ENCODE measurements around the gene TMEM204.
"Not testable (repeated sequence)": the region's sequence is repeated elsewhere in the genome, so short reads cannot be mapped to it uniquely, and the experiment has no call there.

The TMEM204 gene

GRCh38 chr16:1579214-1579613 lies 45.7 kb downstream of the TMEM204 start:
- intact Hi-C loops (cut with DNase I) = no loop called here
- DNase-seq = no peak

GRCh38 chr16:1580256-1580655 lies 46.8 kb downstream of the TMEM204 start:
- intact Hi-C loops (cut with DNase I) = no loop called here
- DNase-seq = no peak

GRCh38 chr16:1580956-1581355 lies 47.5 kb downstream of the TMEM204 start:
- intact Hi-C loops (cut with DNase I) = no loop called here
- no peak for DNase-seq

GRCh38 chr16:1581804-1582203 lies 48.3 kb downstream of the TMEM204 start:
- intact Hi-C loops (cut with DNase I) = no loop called here
- no peak for DNase-seq

GRCh38 chr16:1583180-1583579 lies 49.7 kb downstream of the TMEM204 start:
- DNase-seq = no peak
- intact Hi-C loops (cut with DNase I) = no loop called here

- intact Hi-C loops (cut with DNase I) = no loop called here
- DNase-seq = no peak
Observed at GRCh38 chr16:1584926-1585484, 51.5 kb downstream of the TMEM204 start.

- intact Hi-C loops (cut with DNase I) = no loop called here
- DNase-seq = no peak
Observed at GRCh38 chr16:1590366-1590765, 56.9 kb downstream of the TMEM204 start.

GRCh38 chr16:1590930-1591705 lies 57.7 kb downstream of the TMEM204 start:
- DNase-seq = no peak
- intact Hi-C loops (cut with DNase I) = no loop called here

GRCh38 chr16:1592446-1592845 lies 59.0 kb downstream of the TMEM204 start:
- intact Hi-C loops (cut with DNase I) = no loop called here
- no peak for DNase-seq

- DNase-seq; intact Hi-C loops (cut with DNase I): not testable (repeated sequence)
Observed at GRCh38 chr16:1595511-1595910, 62.0 kb downstream of the TMEM204 start.

GRCh38 chr16:1596516-1596915 lies 63.0 kb downstream of the TMEM204 start:
- intact Hi-C loops (cut with DNase I) = no loop called here
- no peak for DNase-seq

- intact Hi-C loops (cut with DNase I) = no loop called here
- DNase-seq = no peak
Observed at GRCh38 chr16:1597154-1597553, 63.7 kb downstream of the TMEM204 start.

GRCh38 chr16:1601031-1601430 lies 67.6 kb downstream of the TMEM204 start:
- DNase-seq = no peak
- intact Hi-C loops (cut with DNase I) = no loop called here

- intact Hi-C loops (cut with DNase I) = no loop called here
- DNase-seq = no peak
Observed at GRCh38 chr16:1601489-1601888, 68.0 kb downstream of the TMEM204 start.

- intact Hi-C loops (cut with DNase I) = no loop called here
- DNase-seq = no peak
Observed at GRCh38 chr16:1602285-1602684, 68.8 kb downstream of the TMEM204 start.
